ENCODE results near the gene CCDC93. TPM values are rescaled to one million over a fixed set of nuclear protein-coding genes. Genes with fewer than 3 reads are reported as not detected.

CCDC93 gene
- polyA plus RNA-seq, 2 of the 4 experiments (the other 2 are of a cell fraction): 14.4 to 17.8 TPM

GRCh38 chr2:118031566-118031965 lies 17.7 kb upstream of the CCDC93 start:
- ChIA-PET CTCF (interaction anchor here (0.6 to 2.6 kb wide), 8 partner anchors 8 to 832 kb away, joined by 3 to 33 read pairs (median 8); partner anchors contain the start of gene DDX18), POLR2A (no interaction called here)
- FAIRE-seq (no peak), ATAC-seq (no peak), DNase-seq (ENCODE audit: low read depth in 1 of 2, low spot score in 1 of 2) (no peak)
- no peak overlapping the region for H3K27ac ChIP-seq
- peaks cover 10% of the 10 kb centered on the region for H3K9me3 ChIP-seq
- no peak overlapping the region for H3K4me2 ChIP-seq
- TF ChIP-seq, protein P1, sequence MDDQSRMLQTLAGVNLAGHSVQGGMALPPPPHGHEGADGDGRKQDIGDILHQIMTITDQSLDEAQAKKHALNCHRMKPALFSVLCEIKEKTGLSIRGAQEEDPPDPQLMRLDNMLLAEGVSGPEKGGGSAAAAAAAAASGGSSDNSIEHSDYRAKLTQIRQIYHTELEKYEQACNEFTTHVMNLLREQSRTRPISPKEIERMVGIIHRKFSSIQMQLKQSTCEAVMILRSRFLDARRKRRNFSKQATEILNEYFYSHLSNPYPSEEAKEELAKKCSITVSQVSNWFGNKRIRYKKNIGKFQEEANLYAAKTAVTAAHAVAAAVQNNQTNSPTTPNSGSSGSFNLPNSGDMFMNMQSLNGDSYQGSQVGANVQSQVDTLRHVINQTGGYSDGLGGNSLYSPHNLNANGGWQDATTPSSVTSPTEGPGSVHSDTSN (IDR thresholded peaks at IDR 0.05): no peak
- no peak for TF ChIP-seq NFE2L2 (conservative IDR thresholded peaks at IDR 0.05; ENCODE audit: low read length)
- TF ChIP-seq CBX2 (IDR thresholded peaks at IDR 0.05; ENCODE audit: borderline replicate concordance, low read depth): no peak
- no peak for TF ChIP-seq BCL3 (IDR thresholded peaks at IDR 0.05)
- no peak for TF ChIP-seq MAZ (IDR thresholded peaks at IDR 0.05; ENCODE audit: borderline replicate concordance, low read depth, low read length)
- H3K4me3 ChIP-seq: no peak overlapping the region
- H3K4me1 ChIP-seq: no peaks in the 10 kb centered on the region

DNA sequence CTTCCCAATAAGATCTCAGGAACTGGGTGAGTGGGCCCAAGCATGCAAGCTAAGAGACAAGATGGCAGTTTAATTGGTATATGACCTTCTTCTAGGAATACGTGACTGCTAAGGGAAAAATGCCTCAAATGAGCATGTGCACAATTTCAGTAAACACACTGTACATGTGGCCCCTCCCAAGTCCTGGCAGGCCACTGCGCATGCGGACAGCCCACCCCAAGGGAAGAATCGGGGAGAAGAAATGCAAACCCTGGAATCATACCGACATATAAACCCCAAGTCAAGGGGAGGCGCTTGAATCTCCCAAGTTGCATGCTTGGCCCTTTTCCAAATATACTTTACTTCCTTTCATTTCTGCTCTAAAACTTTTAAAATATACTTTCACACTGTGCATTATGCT lies 15.2 kb upstream of the CCDC93 start:
- 67% methylated on average over 6 of the region's 6 CpGs for WGBS (ENCODE audit: missing lambda C conversion rate)
- POLR2A ChIA-PET: no interaction called here
- H3K4me2 ChIP-seq: no peak overlapping the region
- ATAC-seq (no peak), FAIRE-seq (no peak), DNase-seq (ENCODE audit: low read depth in 1 of 2, low spot score in 1 of 2) (no peak)
- TF ChIP-seq ZSCAN20 (CRISPR knock-in tag; IDR thresholded peaks at IDR 0.05) (no peak), PHF8 (IDR thresholded peaks at IDR 0.05; ENCODE audit: borderline replicate concordance, low read depth) (no peak), MYC (IDR thresholded peaks at IDR 0.05; ENCODE audit: borderline replicate concordance, low read length) (no peak), ATOH8 (CRISPR knock-in tag; IDR thresholded peaks at IDR 0.05; ENCODE audit: low read depth) (no peak), CHD2 (IDR thresholded peaks at IDR 0.05; ENCODE audit: low read length, partially characterized antibody) (no peak), TP53 (CRISPR knock-in tag; IDR thresholded peaks at IDR 0.05) (no peak), FOSL2 (IDR thresholded peaks at IDR 0.05) (no peak), FOSL2 (CRISPR knock-in tag; IDR thresholded peaks at IDR 0.05) (no peak), EP300 (IDR thresholded peaks at IDR 0.05) (no peak), RAD21 (conservative IDR thresholded peaks at IDR 0.05 in 1 of 2, IDR thresholded peaks at IDR 0.05 in 1 of 2) (no peak), JUNB (IDR thresholded peaks at IDR 0.05) (no peak), JUN (IDR thresholded peaks at IDR 0.05) (no peak), HDAC2 (IDR thresholded peaks at IDR 0.05) (no peak), HOXB5 (CRISPR knock-in tag; IDR thresholded peaks at IDR 0.05) (no peak)
- no peaks in the 10 kb centered on the region for H3K9me3 ChIP-seq
- CTCF ChIA-PET: interaction anchor here (0.6 to 1.9 kb wide), 3 partner anchors 12 to 181 kb away, joined by 3 to 4 read pairs (median 3); no protein-coding TSS in a partner anchor
- no peaks in the 10 kb centered on the region for H3K4me1 ChIP-seq
- H3K4me3 ChIP-seq: no peak overlapping the region
- no peak overlapping the region for H3K27ac ChIP-seq

DNA sequence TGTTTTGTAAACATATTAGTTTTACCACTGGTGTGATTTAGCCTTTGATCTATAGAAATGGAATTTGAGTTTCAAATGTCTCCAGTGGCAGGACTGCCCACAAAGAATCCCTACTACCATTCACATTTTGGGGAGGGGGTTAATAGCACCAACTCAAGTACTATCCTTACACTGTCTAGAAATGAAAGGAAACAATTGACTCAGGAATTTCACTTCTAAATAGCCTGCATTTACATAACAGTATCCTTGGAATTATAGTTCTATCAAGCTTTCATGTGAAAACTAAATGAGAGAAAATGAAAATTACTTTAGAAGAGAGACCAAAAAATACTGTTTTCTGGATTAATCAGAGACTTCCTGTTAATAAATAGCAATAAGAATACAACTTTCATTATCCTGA lies 7.5 kb upstream of the CCDC93 start:
- ATAC-seq (no peak), FAIRE-seq (no peak), DNase-seq (ENCODE audit: low read depth in 1 of 2, low spot score in 1 of 2) (no peak)
- Histone ChIP-seq H3K4me1 (no peaks in the 10 kb centered on the region), H3K4me3 (no peak overlapping the region), H3K9me3 (no peaks in the 10 kb centered on the region), H3K4me2 (no peak overlapping the region), H3K27ac (no peak overlapping the region)
- ChIA-PET POLR2A (no interaction called here), CTCF (interaction anchor here (0.8 to 1.8 kb wide), 4 partner anchors 11 to 41 kb away, joined by 3 to 5 read pairs (median 4); no protein-coding TSS in a partner anchor)
- TF ChIP-seq POLR2AphosphoS2 (conservative IDR thresholded peaks at IDR 0.05; ENCODE audit: low read length) (no peak), ZC3H11A (IDR thresholded peaks at IDR 0.05) (no peak), KDM5A (IDR thresholded peaks at IDR 0.05) (no peak), SREBF2 (IDR thresholded peaks at IDR 0.05) (no peak), CBX2 (IDR thresholded peaks at IDR 0.05; ENCODE audit: borderline replicate concordance, low read depth) (no peak)
